Measurements from ENCODE around the gene KLKB1.

GRCh38 chr4:186250760-186251159 is 23.5 kb downstream of the KLKB1 start:
- no peak for TF ChIP-seq CTCF (IDR thresholded peaks at IDR 0.05)
- TF ChIP-seq POLR2A (IDR thresholded peaks at IDR 0.05), result no peak

Data from uterus (tissue), 2 donors.